Panc1 (cell line): ENCODE results near the gene DHDH.

ENCODE experiments used
- CTCF ChIP-seq: fragments of 450-650 bp; IDR thresholded peaks from 2 replicates; pipeline ENCODE4 v1.5.1; 2017; ENCODE audit warnings: mild to moderate bottlenecking
- SIN3A ChIP-seq: IDR thresholded peaks from 2 replicates; pipeline ENCODE4 v1.6.1; 2012; ENCODE audit warnings: low read depth, mild to moderate bottlenecking, low read length, moderate library complexity, borderline replicate concordance; ENCODE audit not compliant: insufficient read depth

- TF ChIP-seq CTCF = no peak
- no peak for TF ChIP-seq SIN3A
Observed at GRCh38 chr19:48968179-48968661, 34.7 kb downstream of the DHDH start.
